Measurements from ENCODE around the gene NQO2.

DNA sequence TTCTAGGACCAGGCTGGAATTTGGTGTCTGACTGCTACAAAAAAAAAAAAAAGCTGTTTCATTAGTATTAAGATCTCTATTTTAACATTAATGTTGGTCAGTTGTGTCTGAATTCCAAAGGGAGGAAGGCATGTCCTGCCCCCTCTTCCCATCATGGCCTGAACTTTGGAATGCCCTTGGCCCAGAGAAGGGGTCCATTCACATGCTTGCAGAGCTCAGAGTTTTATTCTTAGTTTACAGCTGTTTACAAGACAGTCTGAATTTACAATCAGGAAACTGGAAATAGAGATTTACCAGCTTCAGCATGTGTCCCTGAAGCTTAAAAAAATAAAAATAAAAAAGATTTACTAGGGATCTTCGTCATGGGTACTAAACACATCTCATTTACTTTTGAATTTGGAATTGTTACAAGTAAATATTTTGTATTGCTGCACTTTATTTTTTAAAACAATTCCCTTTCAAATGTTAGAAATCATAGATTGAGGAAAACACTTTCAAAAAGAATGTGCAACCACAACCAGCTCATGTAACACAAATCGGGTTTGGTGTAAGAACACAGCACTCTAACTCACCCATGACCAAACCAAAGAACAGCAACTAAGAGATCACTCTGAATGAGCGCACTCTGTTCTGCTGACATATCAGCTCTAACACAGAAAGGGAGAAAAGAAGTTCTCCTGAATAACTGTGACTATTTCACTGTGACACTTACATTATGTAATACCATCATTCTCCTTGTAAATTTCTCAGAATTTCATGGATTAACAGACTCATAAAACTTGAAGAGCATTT is 21.7 kb upstream of the NQO2 start:
- TF ChIP-seq CTCF (IDR thresholded peaks at IDR 0.05; ENCODE audit: borderline replicate concordance, extremely low read depth, low read length, poor library complexity, severe bottlenecking) (no peak), EZH2 (IDR thresholded peaks at IDR 0.05; ENCODE audit: borderline replicate concordance, low read depth, low read length, severe bottlenecking) (no peak)

Data from DND-41 (cell line).